GM18517 (cell line): ENCODE measurements around the gene RPL19.

Source experiments
- ATAC-seq: cut with Tn5 transposase; IDR thresholded peaks from one replicate; pipeline ENCODE4 v1.9.1; 2021; ENCODE audit warnings: mild to moderate bottlenecking, moderate library complexity; ENCODE audit not compliant: unreplicated experiment

The RPL19 gene

DNA sequence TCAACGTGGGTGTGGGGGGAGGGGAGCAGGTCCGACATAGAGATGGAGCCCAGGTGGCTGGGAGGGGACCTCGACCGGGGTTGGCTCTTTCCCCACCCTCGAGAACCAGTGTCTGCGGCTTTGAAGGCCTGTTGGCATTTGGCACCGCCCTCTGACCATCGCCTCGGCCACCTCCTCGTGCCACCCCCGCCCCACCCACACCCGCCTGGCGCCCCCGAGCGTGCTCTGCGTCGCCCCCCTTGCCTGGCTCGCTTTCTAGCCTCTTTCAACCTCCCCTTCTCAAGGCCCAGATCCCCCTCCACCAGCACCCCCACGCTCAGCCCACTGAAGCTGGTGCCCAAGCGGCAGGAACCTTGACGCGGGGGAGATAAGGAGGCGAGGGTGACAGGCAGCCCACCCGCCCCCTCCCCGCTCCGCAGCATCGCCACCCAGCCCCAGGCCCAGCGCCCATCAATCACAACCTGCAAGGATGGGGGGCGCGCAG lies 3.2 kb upstream of the RPL19 start:
- ATAC-seq, result no peak

DNA sequence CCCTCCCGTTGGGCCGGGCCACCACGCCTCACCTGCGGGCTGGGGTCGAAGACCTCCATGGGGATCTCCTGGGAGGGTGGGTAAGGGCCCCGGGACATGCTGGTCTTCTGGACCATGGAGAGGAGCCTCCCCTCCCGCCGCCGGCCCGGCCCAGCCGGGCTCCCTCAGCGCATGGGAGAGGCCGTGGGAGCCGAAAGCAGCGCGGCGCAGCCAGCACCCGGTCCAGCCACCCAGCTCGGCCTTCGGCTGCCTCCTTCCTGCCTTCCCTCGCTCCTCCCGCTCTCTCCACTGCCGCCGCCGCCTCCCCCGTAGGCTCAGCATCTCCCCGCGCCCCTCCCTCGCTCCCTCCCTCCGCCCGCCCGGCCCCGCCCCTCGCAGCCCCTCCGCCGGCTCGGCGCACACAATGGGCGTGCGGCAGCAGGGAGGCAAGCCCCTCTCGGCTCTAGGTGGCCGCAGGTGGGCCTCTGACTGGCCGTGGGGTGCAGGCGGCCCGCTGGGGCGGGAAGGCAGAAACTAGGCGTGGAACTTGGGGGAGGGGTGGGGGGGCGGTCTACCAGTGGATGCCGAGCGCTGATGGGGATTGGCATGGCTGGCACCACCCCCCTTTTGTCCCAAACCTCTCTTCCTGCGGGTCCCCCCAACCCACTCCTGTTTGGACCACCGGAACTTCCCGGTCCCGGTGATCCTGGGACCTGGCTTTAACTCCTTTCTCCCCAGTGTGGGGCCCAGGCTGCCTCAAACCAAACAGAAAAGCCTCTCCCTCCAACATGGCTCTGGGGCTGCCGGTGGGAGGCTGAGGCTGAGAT lies 2.5 kb upstream of the RPL19 start, which contains the start of gene CACNB1:
TSS of gene CACNB1 (minus strand) at position 290 of the 806 bp plus-strand sequence. CDS start at position 116, 174 bp downstream.
- ATAC-seq, result no peak

DNA sequence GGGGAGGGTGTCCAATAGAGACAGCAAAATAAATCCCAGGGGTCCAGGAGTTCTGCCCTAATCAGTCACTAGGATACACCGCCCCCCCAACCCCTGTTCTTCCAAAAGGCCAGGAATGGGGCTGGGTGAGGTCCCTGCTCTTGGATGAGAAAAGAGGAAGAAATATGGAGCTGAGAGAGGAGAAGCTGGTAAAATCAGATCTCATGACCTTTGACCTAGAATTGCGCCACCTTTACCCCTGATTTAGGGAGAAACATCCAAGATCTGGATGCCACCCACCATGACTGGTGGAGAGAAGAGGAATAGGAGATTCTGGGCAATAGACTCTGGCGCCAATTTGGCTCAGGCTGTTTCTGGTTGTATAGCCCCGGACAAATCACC lies 1.9 kb upstream of the RPL19 start:
- ATAC-seq, result no peak

DNA sequence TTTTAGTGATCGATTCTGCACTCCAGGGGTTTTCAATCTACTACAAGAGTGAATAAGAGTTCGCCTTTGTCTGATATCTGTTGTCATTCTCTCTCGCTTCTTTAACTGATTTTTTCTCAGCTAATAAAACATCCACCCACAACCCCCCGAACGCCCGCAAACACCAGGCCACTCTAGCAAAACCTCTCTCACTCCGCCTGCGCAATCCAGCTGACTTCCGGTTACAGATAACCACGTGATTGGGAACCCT lies 338 bp upstream of the RPL19 start:
- peak; percentile 71 for ATAC-seq

DNA sequence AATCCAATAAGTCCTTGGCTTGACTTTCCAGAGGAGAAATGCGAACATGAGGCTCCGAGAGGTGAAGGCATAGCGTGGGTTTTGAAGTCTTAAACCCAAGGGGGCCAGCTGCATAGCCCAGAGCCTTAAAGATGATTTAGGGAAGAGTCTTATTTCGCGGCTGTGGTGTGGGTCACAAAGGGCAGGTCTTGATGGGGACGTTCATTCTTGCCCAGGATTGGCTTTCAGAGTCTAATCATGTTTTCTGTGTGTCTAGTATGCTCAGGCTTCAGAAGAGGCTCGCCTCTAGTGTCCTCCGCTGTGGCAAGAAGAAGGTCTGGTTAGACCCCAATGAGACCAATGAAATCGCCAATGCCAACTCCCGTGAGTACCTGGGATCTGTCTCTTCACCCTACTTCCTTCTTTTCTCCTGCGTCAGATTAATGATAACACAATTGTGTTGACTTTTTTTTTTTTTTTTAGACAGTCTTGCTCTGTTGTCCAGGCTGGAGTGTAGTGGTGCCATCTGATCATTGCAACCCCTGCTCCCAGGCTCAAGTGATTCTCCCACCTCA lies 951 bp downstream of the RPL19 start:
- no peak for ATAC-seq

DNA sequence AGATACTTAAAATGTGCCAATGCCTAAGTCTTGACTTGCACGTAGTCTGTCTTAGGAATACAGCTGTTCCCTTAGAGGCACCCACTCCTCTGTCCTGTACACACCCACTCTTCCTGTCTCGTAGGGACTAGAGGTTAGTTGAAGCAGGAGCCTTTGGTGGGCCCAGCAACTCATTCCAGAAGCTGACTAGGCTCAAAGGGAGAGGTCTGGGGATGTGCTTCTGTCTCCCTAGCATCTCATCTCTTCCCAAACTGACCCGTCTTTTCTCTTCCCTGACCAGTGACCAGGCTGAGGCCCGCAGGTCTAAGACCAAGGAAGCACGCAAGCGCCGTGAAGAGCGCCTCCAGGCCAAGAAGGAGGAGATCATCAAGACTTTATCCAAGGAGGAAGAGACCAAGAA lies 4.2 kb downstream of the RPL19 start:
- ATAC-seq, result no peak

DNA sequence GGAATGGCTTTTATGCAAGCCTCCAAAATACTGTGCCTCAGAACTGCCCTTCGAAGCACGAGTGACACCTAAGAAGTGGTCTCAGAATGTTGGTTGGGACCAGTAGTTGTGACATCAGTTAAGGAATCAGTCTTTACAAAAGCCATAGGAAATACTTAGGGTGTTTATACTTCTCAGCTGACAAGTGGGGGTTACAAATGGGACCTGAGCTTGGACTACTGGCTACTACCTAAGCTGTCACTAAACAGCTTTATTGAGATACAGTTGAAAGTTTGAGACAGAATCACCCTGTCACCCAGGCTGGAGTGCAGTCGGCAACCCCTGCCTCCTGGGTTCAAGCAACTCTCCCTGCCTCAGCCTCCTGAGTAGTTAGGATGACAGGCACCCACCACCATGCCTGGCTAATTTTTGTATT lies 5.0 kb downstream of the RPL19 start:
- no peak for ATAC-seq

DNA sequence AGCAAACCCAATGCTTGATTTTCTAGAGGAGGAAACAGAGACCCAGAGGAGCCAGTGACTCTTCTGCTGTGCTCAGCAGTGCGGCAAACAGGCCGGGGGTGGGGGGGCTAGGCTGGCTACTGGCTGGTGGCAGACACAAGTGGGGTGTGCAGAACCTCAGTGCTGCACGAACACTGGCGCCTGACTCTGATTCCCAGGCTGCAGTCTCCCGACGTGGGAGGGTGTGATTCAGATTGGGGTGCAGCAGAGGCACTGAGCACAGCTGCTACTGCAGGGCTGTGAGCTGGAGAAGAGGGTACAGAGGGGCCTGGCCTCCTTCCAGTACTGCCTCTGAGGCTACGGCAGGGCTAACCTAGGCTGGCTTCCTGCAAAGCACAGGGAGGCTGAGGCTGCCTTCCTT lies 8.1 kb downstream of the RPL19 start:
- ATAC-seq, result no peak

DNA sequence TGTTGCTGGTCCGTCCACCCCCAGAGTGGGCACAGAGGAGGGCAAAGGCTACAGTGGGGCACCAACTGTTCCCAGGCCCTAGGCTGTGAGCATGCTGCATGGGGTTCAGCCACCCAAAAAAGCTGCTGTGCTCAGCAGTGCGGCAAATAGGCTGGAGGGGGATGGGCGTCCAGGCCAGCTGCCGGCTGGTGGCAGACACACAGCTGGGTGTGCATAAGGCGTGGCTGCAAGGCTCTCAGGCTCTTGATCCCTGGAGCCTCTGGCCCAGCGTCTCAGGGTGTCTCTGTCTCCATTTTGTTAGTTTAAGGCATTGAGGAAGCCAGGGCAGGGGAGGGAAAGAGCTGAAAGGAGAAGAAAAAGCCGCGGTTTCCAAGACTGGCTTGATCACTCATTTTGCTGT lies 8.8 kb downstream of the RPL19 start:
- ATAC-seq, result peak; percentile 59

DNA sequence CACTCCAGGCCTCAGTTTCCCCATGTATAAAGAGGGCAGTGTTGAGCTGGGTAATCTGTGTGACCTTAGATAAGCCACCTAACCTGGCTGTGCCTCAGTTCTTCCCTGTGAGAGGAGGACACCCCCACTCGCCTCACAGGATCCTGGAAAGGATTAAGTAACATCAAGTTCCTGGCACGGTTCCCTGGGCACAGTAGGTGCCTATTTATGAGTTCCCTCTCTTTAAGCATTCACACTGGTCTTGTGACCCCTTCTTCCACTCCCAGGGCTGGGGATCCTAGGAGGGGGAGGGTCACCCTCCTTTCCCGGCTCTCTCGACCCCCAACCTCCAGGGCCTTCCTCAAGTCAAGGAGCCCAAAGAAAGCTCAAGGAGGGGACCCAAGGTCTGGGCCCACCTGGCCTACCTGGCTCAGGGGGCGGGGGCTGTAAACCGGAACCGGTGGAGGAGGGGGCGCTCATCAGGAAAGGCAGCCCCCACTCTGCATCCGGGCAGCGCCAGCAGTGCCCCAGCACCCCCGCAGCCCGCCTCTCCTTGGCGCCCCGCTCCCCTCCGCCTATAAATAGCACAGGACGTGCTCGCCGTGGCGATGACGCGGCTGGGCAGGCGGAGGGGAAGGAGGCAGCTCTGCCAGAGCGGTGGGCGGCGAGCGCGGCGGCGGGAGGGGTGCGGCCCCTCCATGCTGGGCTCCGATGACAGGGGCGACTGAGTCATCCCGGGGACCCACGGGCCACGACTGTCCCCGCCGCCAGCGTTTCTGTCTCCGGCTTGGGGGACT lies 9.4 kb downstream of the RPL19 start:
- no peak for ATAC-seq

DNA sequence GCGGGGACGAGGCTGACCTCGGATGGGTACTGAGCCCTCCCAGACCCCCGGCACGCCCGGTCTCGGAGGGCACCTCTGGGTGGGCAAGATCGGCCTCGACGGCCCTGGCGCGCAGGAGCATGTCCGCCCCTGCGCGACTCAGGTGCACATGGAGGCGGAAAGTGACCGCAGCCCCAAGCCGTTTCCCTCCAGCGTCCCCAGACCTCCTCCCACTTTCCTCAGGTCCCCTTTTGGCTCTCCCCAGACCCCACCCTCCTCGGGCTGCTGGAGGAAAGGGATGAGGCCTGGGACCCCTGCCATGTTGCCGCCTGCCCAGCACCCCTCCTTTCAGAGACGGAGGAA lies 10.0 kb downstream of the RPL19 start:
- ATAC-seq, result no peak

DNA sequence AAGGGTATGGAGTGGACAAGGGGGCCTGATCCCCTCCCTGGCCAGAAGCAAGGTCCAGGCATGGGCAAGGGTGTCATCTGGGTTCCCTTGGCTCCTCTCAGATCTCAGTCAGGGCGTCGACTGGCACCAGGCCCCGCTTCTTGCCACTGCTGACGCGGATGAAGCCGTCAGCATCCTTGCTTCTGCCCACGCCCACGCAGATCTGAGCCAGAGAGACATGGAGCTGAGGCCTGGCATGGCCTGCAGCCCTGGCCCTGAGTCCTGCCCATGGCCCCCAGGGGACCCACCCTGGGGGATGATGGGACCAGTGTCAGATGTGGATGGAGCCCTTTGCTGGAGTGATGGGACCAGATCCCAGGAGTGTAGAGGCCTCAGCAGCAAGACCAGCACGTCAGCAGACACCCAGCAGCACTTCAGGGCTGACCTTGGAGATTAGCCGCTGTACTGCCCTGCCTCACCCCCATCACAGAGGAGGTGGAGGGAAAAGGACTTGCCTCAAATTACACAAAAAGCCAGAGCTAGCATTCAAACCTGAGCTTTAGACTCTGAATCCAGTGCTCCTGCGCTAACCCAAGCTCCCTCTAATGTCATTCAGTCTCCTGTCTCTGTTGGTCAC lies 12.2 kb downstream of the RPL19 start:
- no peak for ATAC-seq

DNA sequence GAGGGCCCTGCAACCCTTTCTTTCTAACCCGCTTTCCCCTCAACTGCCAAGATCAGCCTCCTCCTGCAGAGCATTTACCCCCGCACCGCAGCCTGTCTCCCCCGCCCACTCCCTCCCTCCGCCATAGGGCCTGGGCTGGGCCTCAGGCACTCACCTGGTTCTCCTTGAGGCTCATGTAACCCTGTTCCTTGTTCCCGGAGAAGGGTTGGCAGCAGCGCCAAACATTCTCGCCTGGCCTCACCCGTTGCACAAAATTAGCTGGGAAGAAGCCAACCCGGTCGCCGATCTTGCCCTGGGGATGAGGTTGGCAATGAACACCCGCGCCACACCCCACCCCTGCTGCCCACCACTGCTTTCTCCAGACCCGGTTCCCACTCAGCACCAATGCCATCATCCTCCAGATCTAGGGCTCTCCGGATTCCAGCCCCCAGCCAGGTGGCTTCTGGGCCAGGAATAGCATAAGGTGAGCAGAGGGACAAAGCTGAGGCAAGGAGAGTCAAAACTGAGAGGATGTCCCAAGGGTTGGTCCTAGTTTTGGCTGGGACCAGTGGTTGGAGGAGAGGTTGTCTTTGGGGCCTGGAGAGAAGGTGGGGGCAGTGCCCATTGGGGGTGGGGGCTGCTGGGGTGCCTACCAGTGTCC lies 12.9 kb downstream of the RPL19 start:
- no peak for ATAC-seq

DNA sequence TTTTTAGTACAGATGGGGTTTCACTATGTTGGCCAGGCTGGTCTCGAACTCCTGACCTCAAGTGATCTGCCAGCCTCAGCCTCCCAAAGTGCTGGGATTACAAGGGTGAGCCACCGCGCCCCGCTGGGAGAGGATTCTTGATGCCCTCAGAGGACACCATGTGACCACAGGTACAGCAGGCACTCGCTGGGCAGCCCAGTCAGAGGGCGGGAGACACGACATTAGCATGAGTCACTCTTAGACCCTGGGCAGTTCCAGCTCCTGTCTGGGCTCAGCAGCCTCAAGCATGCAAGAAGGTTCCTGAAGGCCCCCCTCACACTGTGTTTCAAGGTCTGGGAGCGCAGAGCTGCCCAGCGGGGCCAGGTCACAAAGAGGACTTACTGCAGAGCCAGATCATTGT lies 13.8 kb downstream of the RPL19 start:
- no peak for ATAC-seq

DNA sequence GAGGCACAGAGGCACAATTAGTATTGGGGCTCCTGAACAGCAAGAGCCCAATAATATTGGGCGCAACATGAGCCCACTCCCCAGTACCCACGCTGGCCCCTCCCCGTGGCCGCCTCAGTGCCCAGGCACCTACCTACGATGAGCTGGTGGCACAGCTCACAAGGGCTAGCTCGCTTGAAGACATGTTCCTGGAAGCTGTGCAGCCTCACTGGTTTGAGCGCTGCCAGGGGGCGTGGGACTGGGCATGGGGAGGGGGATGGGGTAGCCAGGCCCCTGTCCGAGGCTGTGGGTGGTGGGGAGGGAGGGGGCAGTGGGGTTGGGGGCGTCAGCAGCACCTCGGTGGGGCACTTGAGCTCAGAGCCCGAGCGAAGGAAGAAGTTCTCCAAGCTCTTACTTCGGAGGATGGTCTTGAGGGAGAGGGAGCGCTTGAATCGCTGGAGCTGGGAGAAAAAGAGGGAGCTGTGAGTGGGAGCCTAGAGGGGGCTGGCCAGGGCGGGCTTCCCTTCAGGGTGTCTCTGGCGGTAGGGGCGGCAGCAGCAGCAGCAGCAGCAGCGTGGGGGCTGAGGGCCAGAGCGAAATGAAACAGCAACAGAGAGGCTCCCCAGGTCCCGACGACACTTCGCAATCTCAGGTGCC lies 17.8 kb downstream of the RPL19 start:
- no peak for ATAC-seq

DNA sequence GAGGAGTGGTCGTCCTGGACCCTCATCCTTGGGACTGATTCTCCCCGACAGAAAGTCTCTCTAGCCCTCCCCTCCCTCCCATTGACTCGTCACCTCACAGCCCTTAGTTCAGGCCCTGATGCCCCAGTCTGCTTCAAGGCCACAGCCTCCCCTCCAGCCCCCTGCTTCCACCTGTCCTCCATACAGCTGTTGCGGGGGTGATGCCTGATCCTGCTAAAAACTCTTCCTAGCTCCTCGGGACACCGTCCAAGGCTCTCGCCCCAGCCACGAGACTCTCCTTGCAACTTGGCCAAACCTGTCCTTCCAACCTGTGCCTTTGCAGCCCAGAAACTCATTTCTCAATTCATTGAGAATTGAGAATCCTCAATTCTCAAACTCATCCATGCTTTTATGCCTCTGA lies 18.8 kb downstream of the RPL19 start:
- ATAC-seq, result no peak

DNA sequence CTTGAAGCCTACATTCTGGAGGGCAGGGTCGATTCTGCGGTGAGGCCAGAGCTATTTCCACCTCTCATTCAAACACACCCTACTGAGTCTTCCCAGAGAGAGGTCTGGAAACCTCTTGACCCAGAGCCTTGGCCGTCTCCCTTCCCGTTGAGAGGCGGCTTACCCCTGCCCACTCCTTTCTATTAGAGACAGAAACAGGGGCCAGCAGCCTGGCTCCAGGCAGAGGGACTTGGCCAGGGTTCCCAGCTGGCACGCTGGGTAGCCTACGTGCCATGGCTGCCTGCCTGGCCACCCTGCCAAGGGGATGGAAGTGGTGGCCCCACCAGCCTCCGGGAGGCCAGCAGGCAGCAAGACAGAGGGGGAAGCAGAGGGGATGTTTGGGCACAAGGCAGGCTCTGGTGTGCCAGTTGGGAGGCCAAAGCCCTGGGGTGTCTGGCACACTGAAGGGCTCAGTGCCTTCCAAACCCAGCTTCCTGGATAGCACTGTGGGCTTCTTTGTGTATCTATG lies 19.6 kb downstream of the RPL19 start:
- ATAC-seq, result no peak

DNA sequence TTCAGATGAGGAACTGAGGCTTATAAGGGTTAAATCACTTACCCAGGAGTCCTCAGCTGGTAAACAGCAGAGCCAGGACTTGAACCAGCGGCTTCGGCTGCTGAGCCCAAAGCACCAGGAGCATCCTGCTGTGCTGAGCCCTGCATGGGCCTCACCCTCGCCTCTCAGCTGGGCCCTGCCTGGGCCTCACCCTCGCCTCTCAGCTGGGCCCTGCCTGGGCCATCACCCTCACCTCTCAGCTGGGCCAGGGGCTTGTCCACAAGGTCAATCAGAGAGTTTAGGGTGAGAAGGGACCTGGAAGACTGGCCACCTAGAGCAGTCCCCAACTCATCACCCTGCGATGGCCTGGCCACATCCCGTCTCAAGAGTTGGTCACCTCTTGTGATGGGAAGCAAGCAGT lies 21.5 kb downstream of the RPL19 start:
- ATAC-seq, result no peak

DNA sequence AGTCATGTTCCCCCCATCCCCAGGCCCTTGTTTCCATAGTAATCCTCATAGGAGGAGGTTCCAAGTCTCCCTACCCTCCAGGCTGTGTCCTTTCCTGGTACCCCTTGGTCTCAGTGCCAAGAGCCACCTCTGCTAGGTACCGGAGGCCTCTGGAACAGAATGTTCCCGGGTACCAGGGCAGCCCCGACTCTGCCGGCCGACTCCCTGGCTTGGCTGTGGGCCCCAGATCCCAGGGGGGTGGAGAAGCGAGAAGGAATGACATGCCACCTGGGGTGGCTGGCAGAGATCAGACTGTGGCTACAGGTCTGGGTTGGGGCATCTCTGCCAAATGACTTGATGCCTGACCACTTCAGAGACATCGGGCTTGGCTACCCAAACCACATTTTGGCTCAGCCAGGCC lies 22.1 kb downstream of the RPL19 start:
- ATAC-seq, result no peak
